ENCODE results near the gene KRT15.

The KRT15 gene

GRCh38 chr17:41522301-41523224 lies 3.9 kb upstream of the KRT15 start:
- Histone ChIP-seq H3K4me3 (ENCODE audit: severe bottlenecking) (no peak overlapping the region), H3K27me3 (ENCODE audit: insufficient read depth, poor library complexity, severe bottlenecking) (no peaks in the 10 kb centered on the region), H3K36me3 (ENCODE audit: low read depth) (peaks cover 6% of the 10 kb centered on the region), H3K9me3 (ENCODE audit: severe bottlenecking) (no peaks in the 10 kb centered on the region), H3K27ac (ENCODE audit: poor library complexity, severe bottlenecking) (peak overlapping the region; percentile 79), H3K4me1 (ENCODE audit: insufficient read depth, poor library complexity, severe bottlenecking) (peaks cover 60% of the 10 kb centered on the region)
- ATAC-seq (ENCODE audit: low read depth) (no peak), DNase-seq (ENCODE audit: low spot score) (no peak)
- TF ChIP-seq CTCF (IDR thresholded peaks at IDR 0.05; ENCODE audit: poor library complexity, severe bottlenecking) = no peak

- DNase-seq (ENCODE audit: low spot score) (no peak), ATAC-seq (ENCODE audit: low read depth) (peak; percentile 50)
- H3K4me3 ChIP-seq (ENCODE audit: severe bottlenecking) = no peak overlapping the region
- H3K36me3 ChIP-seq (ENCODE audit: low read depth) = peaks cover 2% of the 10 kb centered on the region
- H3K27ac ChIP-seq (ENCODE audit: poor library complexity, severe bottlenecking) = peak overlapping the region; percentile 79
- TF ChIP-seq CTCF (IDR thresholded peaks at IDR 0.05; ENCODE audit: poor library complexity, severe bottlenecking) = peak; percentile 5
- H3K27me3 ChIP-seq (ENCODE audit: insufficient read depth, poor library complexity, severe bottlenecking) = no peaks in the 10 kb centered on the region
- H3K9me3 ChIP-seq (ENCODE audit: severe bottlenecking) = no peaks in the 10 kb centered on the region
- H3K4me1 ChIP-seq (ENCODE audit: insufficient read depth, poor library complexity, severe bottlenecking) = peaks cover 60% of the 10 kb centered on the region
Observed at GRCh38 chr17:41521574-41522261, 3.0 kb upstream of the KRT15 start.

- no peak for DNase-seq (ENCODE audit: low spot score)
- Histone ChIP-seq H3K4me3 (ENCODE audit: severe bottlenecking) (no peak overlapping the region), H3K4me1 (ENCODE audit: insufficient read depth, poor library complexity, severe bottlenecking) (peaks cover 60% of the 10 kb centered on the region), H3K27ac (ENCODE audit: poor library complexity, severe bottlenecking) (peak overlapping the region; percentile 79), H3K27me3 (ENCODE audit: insufficient read depth, poor library complexity, severe bottlenecking) (no peaks in the 10 kb centered on the region), H3K36me3 (ENCODE audit: low read depth) (no peaks in the 10 kb centered on the region), H3K9me3 (ENCODE audit: severe bottlenecking) (no peaks in the 10 kb centered on the region)
- TF ChIP-seq CTCF (IDR thresholded peaks at IDR 0.05; ENCODE audit: poor library complexity, severe bottlenecking) = no peak
- ATAC-seq (ENCODE audit: low read depth) = no peak
Observed at GRCh38 chr17:41520821-41521521, 2.3 kb upstream of the KRT15 start.

- H3K4me3 ChIP-seq (ENCODE audit: severe bottlenecking) = no peak overlapping the region
- DNase-seq (ENCODE audit: low spot score) (peak; percentile 88), ATAC-seq (ENCODE audit: low read depth) (peak; percentile 56)
- peaks cover 60% of the 10 kb centered on the region for H3K4me1 ChIP-seq (ENCODE audit: insufficient read depth, poor library complexity, severe bottlenecking)
- H3K9me3 ChIP-seq (ENCODE audit: severe bottlenecking) = no peaks in the 10 kb centered on the region
- H3K27ac ChIP-seq (ENCODE audit: poor library complexity, severe bottlenecking) = peak overlapping the region; percentile 79
- TF ChIP-seq CTCF (IDR thresholded peaks at IDR 0.05; ENCODE audit: poor library complexity, severe bottlenecking) = no peak
- H3K27me3 ChIP-seq (ENCODE audit: insufficient read depth, poor library complexity, severe bottlenecking) = no peaks in the 10 kb centered on the region
- no peaks in the 10 kb centered on the region for H3K36me3 ChIP-seq (ENCODE audit: low read depth)
Observed at GRCh38 chr17:41519501-41520224, 973 bp upstream of the KRT15 start.

Data from RWPE2 (cell line).